GM21786 (cell line): Measurements from ENCODE around the gene DDX39B.
"Not testable (repeated sequence)": the region's sequence is repeated elsewhere in the genome, so short reads cannot be mapped to it uniquely, and the experiment has no call there.

Experiments used
- ATAC-seq: cut with Tn5 transposase; IDR thresholded peaks from one replicate; pipeline ENCODE4 v1.9.1; 2021; ENCODE audit not compliant: unreplicated experiment

Gene DDX39B

GRCh38 chr6:31529329-31530150 lies 12.3 kb downstream of the DDX39B start:
- ATAC-seq, result no peak

- ATAC-seq, result no peak
Measured at GRCh38 chr6:31528821-31529328, 12.9 kb downstream of the DDX39B start, which contains the start of gene MCCD1. Gene MCCD1 (plus strand): TSS chr6:31528962. CDS start chr6:31529015, 53 bp downstream.

DNA sequence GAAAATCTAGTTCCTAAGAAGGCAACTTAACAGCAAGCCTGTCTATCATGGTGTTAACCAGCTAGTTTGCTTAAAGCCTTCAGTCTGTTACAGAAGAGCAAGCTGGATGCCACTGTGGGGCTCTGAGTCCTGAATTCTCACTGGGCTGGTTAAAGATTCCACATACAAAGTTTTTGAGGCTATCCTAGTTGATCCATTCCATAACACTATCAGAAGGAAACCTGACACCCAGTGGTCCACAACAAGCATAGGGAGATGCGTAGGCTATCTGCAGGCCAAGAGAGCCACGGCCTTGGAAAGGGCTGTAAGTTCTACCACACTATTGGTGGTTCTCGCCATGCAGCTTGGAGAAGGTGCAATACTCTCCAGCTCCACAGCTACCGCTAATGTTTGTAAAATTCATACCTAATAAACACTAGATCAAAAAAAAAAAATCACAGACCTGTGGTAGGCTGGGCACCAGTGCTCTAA lies 13.5 kb downstream of the DDX39B start:
- ATAC-seq, result no peak

DNA sequence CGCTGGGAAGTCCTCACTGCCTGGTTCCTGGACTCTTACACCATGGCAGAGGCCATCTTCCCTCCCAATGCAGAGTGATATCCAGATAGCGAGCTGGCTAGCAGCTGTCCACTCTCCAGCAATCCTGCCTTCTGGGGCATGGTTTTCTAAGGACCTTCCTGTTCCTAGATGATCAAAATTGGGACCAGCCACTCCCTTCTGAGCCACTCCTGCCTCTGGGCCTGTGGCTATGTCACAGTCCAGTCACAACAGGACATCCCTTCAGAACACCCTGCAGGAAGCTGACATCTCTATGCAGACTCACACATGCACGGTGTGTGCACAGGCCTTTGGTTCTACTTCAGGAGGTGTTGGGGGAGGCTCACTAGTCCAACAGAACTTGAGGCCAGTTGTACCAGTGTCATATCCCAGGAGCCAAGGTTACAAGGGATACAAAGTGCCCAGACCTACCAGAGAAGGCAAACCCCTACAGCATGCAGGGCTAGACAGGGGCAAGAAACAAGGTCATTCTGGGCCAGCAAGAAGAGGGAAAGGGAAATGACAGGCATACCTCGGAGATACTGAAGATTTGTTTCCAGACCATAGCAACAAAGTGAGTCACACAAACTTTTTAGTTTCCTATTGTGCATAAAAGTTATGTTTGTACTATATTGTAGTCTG lies 15.7 kb downstream of the DDX39B start:
- ATAC-seq, result no peak

DNA sequence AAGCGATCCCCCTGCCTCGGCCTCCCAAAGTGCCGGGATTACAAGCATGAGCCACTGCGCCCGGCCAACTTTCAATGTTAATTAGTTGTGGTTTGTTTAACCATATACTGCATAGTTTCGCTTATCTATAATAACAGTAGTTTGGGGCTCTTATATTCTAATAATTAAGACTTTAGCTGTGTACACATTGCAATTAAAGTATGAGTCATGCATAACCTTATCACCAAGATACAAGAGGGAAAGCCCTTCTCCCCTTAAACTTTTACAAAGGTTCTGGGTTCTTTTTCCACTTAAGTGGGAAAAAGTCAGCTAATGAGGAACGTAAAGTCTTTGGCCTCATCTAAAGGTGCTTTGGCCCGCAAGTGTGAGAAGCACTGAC lies 16.3 kb downstream of the DDX39B start:
- ATAC-seq, result no peak

DNA sequence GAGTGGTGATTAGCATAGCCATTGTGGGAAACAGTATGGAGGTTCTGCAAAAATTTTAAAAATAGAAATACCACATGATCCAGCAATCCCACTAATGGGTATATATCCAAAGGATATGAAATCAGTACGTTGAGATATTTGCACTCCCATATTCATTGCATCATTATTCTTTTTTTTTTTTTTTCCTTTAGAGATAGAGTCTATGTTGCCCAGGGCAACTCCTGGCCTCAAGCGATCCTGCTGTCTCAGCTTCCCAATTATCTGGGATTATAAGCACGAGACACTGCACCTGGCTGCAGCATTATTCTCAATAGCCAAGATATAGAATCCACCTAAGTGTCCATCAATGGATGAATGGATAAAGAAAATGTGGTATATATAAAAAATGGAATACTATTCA lies 20.0 kb downstream of the DDX39B start:
- ATAC-seq, result no peak

GRCh38 chr6:31513456-31514165 lies 28.2 kb downstream of the DDX39B start:
- no peak for ATAC-seq

DNA sequence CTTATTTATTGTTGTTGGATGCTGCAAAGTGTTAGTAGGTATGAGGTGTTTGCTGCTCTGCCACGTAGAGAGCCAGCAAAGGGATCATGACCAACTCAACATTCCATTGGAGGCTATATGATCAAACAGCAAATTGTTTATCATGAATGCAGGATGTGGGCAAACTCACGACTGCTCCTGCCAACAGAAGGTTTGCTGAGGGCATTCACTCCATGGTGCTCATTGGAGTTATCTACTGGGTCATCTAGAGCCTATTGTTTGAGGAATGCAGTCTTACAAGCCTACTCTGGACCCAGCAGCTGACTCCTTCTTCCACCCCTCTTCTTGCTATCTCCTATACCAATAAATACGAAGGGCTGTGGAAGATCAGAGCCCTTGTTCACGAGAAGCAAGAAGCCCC lies 31.8 kb downstream of the DDX39B start:
- no peak for ATAC-seq

DNA sequence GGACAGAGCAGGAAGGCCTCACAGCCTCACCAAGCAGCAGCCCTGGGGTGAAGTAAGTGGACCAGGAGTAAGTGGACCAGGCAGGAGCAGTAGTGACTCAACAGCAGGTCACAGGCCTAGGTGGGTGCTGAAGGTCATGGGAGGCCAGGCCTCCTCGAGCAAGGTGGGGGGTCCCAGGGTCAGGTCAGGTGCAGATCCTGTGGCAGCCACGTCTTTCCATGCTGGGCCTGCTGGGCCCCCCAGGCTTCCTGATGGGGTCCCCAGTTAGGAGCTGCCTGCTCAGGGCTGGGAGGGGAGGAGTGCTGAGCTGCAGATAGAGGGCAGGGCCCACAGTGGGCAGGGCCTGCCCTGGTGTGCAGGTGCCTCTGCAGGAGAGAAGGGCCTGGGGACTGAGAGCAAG lies 32.8 kb downstream of the DDX39B start:
- not testable (repeated sequence) for ATAC-seq

- ATAC-seq, result no peak
Measured at GRCh38 chr6:31502586-31502985, 39.2 kb downstream of the DDX39B start.

- ATAC-seq, result not testable (repeated sequence)
Measured at GRCh38 chr6:31499648-31500047, 42.2 kb downstream of the DDX39B start.

DNA sequence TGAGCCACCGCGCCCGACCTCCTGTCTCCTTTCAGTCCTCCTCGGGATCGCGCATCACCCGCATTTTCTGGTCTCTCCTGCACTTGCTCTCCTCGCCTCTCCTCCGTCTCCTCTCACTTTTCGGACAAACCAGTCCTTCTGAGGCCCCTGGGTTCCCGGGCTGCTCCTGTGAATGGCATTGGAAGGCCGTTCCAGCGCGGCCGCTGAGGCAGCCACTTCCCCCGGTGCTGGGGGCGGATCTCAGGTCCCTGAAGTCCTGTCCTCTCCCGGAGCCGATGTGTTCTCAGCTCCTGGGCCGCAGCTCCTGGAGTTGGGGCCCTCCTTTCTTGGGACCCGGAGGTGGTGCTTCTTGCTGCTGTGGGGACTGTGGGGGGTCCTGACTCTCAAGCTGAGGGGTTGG lies 43.1 kb downstream of the DDX39B start:
- no peak for ATAC-seq

GRCh38 chr6:31497531-31498476 lies 44.0 kb downstream of the DDX39B start, which contains the start of gene MICB:
Gene MICB (plus strand): TSS chr6:31498145. CDS start chr6:31498194, 49 bp downstream.
- ATAC-seq, result peak; percentile 59

DNA sequence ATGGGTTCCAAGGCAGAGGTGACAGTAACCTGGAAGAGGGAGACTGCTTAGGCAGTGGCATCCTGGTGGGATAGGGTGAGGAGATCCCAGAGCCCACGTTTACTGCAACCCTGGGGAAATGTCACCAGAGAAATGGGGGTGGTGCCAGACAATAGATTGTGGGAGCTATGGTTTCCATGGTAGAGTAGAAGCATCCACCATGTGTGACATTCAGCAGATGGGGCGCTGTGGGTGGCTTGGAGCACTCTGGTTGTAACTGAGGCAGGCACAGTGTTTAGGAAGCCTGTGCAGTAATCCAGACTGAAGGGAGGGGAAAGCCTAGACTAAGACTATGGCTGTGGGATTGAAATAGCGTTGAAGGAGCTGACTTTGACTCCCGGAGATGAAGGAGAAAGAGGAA lies 45.0 kb downstream of the DDX39B start:
- not testable (repeated sequence) for ATAC-seq

GRCh38 chr6:31495580-31495979 lies 46.2 kb downstream of the DDX39B start:
- no peak for ATAC-seq

- ATAC-seq, result no peak
Measured at GRCh38 chr6:31493875-31494694, 47.7 kb downstream of the DDX39B start.

GRCh38 chr6:31493550-31493874 lies 48.3 kb downstream of the DDX39B start:
- not testable (repeated sequence) for ATAC-seq

GRCh38 chr6:31490115-31490873 lies 51.5 kb downstream of the DDX39B start:
- no peak for ATAC-seq

DNA sequence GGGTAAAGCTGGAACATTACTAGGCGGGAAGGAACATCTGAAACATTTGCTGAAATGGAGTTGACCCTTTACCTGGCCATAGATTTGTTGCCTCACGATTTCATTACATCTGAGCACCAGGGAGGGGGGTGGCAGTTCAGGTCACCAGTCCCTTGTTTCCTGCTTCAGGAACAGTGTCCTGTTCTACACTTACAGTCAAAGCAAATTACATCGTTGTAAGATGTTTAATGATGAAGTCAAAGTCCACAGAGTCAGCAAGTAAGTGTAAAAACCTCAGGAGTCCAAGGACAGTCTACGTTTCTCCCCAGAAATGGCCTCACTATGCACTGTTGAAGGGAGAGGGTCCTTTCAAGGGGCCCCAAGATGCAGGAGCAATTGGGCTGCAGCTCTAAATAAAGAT lies 52.7 kb downstream of the DDX39B start:
- no peak for ATAC-seq
